IMR-90 (cell line): ENCODE measurements around the gene CACNG7. TPM values are rescaled to one million over a fixed set of nuclear protein-coding genes. Genes with fewer than 3 reads are reported as not detected.

ENCODE experiments used
- ATAC-seq: fragments of 200-7000 bp; cut with Tn5 transposase; 2 replicates; pipeline ENCODE4 v1.9.1; 2020; ENCODE audit warnings: low read depth, mild to moderate bottlenecking, moderate library complexity
- BruUV-seq: library from RNA; stranded (reverse); fragments of 400-500 nt; replicated peaks from 2 replicates; lab custom pipeline; 2021; lab: Mats Ljungman, UMichigan
- CTCF ChIA-PET: fragments of 300-600 bp; formaldehyde crosslinking; extraction: SDS; loops from one replicate; lab custom pipeline; 2021; ENCODE audit warnings: antibody characterized with exemption; lab: Yijun Ruan, JAX
- POLR2A ChIA-PET: fragments of 300-600 bp; sonication (Branson Sonifier 250); formaldehyde crosslinking; loops from one replicate; lab custom pipeline; 2022; ENCODE audit warnings: antibody characterized with exemption; ENCODE audit not compliant: unreplicated experiment; lab: Charles Lee
- DNase-seq: peaks from one replicate; pipeline ENCODE4 v3.0.0; 2013
- H2AFZ ChIP-seq: replicated peaks from 2 replicates; pipeline ENCODE3; 2013; ENCODE audit warnings: low read length, mild to moderate bottlenecking; ENCODE audit not compliant: poor library complexity
- H2AK5ac ChIP-seq: 2 replicates; pipeline ENCODE4 v1.6.1; 2013; ENCODE audit warnings: low read depth, low read length, inconsistent platforms
- H2AK9ac ChIP-seq: replicated peaks from 2 replicates; pipeline ENCODE3; 2013; ENCODE audit warnings: mild to moderate bottlenecking, low read depth, low read length, moderate library complexity; ENCODE audit not compliant: poor library complexity
- H2BK120ac ChIP-seq: 2 replicates; pipeline ENCODE4 v1.6.1; 2013; ENCODE audit warnings: low read depth, low read length, inconsistent platforms
- H2BK15ac ChIP-seq: 3 replicates; pipeline ENCODE4 v1.6.1; 2013; ENCODE audit warnings: low read depth, low read length, inconsistent platforms
- H2BK20ac ChIP-seq: 2 replicates; pipeline ENCODE4 v1.6.1; 2013; ENCODE audit warnings: low read depth, mild to moderate bottlenecking, inconsistent platforms, low read length, moderate library complexity
- H2BK5ac ChIP-seq: 2 replicates; pipeline ENCODE4 v1.6.1; 2013; ENCODE audit warnings: mild to moderate bottlenecking, low read depth, low read length, inconsistent platforms; ENCODE audit not compliant: poor library complexity, severe bottlenecking
- H3K14ac ChIP-seq: replicated peaks from 2 replicates; pipeline ENCODE4 v1.6.1; 2013; ENCODE audit warnings: low read depth, low read length, inconsistent platforms
- H3K18ac ChIP-seq: 2 replicates; pipeline ENCODE4 v1.6.1; 2013; ENCODE audit warnings: low read depth, low read length, control low read depth
- H3K23ac ChIP-seq: 2 replicates; pipeline ENCODE4 v1.6.1; 2013; ENCODE audit warnings: low read depth, low read length, inconsistent platforms
- H3K27ac ChIP-seq: 2 replicates; pipeline ENCODE4 v1.5.1; 2013; ENCODE audit warnings: mild to moderate bottlenecking, control low read depth, low read length; ENCODE audit not compliant: insufficient read depth
- H3K27me3 ChIP-seq: 2 replicates; pipeline ENCODE4 v1.6.1; 2013; ENCODE audit warnings: low read length; ENCODE audit not compliant: control insufficient read depth, insufficient read depth
- H3K36me3 ChIP-seq: 2 replicates; pipeline ENCODE4 v1.6.1; 2013; ENCODE audit warnings: low read length, mixed read lengths; ENCODE audit not compliant: control insufficient read depth, insufficient read depth
- H3K4ac ChIP-seq: 2 replicates; pipeline ENCODE4 v1.6.1; 2013; ENCODE audit warnings: low read depth, low read length, inconsistent platforms
- H3K4me1 ChIP-seq: 2 replicates; pipeline ENCODE4 v1.6.1; 2013; ENCODE audit warnings: low read length, mixed read lengths; ENCODE audit not compliant: control insufficient read depth, insufficient read depth
- H3K4me2 ChIP-seq: 2 replicates; pipeline ENCODE4 v1.6.1; 2013; ENCODE audit warnings: low read depth, mild to moderate bottlenecking, control low read depth, low read length, moderate library complexity
- H3K4me3 ChIP-seq: 2 replicates; pipeline ENCODE4 v1.5.1; 2013; ENCODE audit warnings: low read depth, mild to moderate bottlenecking, control low read depth, low read length, moderate library complexity; ENCODE audit not compliant: insufficient read depth
- H3K56ac ChIP-seq: 2 replicates; pipeline ENCODE4 v1.6.1; 2013; ENCODE audit warnings: low read length, inconsistent platforms; ENCODE audit not compliant: insufficient read depth; ENCODE audit errors: extremely low read depth
- H3K79me1 ChIP-seq, 2 experiments: 2 replicates each; pipeline ENCODE4 v1.6.1; 2013; ENCODE audit warnings: low read length in 2 of 2, inconsistent platforms in 1 of 2, low read depth in 1 of 2
- H3K9ac ChIP-seq: 2 replicates; pipeline ENCODE4 v1.6.1; 2013; ENCODE audit warnings: low read depth, low read length, control low read depth
- H3K9me1 ChIP-seq: 2 replicates; pipeline ENCODE4 v1.6.1; 2013; ENCODE audit warnings: low read length, inconsistent platforms; ENCODE audit not compliant: insufficient read depth
- H3K9me3 ChIP-seq: 2 replicates; pipeline ENCODE4 v1.6.1; 2013; ENCODE audit warnings: low read length; ENCODE audit not compliant: control insufficient read depth, insufficient read depth
- H4K20me1 ChIP-seq: 2 replicates; pipeline ENCODE4 v1.6.1; 2013; ENCODE audit warnings: low read length, inconsistent platforms; ENCODE audit not compliant: insufficient read depth
- H4K5ac ChIP-seq: 2 replicates; pipeline ENCODE4 v1.6.1; 2013; ENCODE audit warnings: mild to moderate bottlenecking, low read depth, low read length, control low read depth
- H4K8ac ChIP-seq, 2 experiments: 2 replicates each; pipeline ENCODE4 v1.6.1; 2013; ENCODE audit warnings: low read depth in 2 of 2, low read length in 2 of 2, control low read depth in 1 of 2, inconsistent platforms in 1 of 2
- H4K91ac ChIP-seq: 2 replicates; pipeline ENCODE4 v1.6.1; 2013; ENCODE audit warnings: low read depth, low read length, inconsistent platforms; ENCODE audit not compliant: insufficient read depth
- BHLHE40 ChIP-seq: fragments of 150-350 bp; IDR thresholded peaks from 2 replicates; pipeline ENCODE4 v1.6.1; 2016; ENCODE audit warnings: mild to moderate bottlenecking, low read depth, low read length
- CHD1 ChIP-seq: IDR thresholded peaks from 2 replicates; pipeline ENCODE4 v1.6.1; 2012; ENCODE audit warnings: low read depth, low read length, improper control_type of control experiment
- MAFK ChIP-seq: IDR thresholded peaks from 2 replicates; pipeline ENCODE4 v1.6.1; 2012; ENCODE audit warnings: low read depth, low read length, improper control_type of control experiment
- MAZ ChIP-seq: IDR thresholded peaks from 2 replicates; pipeline ENCODE4 v1.6.1; 2012; ENCODE audit warnings: low read depth, mild to moderate bottlenecking, low read length, improper control_type of control experiment, moderate library complexity, borderline replicate concordance
- MXI1 ChIP-seq: IDR thresholded peaks from 2 replicates; pipeline ENCODE4 v1.6.1; 2012; ENCODE audit warnings: low read depth, mild to moderate bottlenecking, low read length, moderate library complexity, borderline replicate concordance
- NFE2L2 ChIP-seq: fragments of 150-350 bp; IDR thresholded peaks from 2 replicates; pipeline ENCODE4 v1.6.1; 2016; ENCODE audit warnings: low read depth, mild to moderate bottlenecking, low read length
- POLR2A ChIP-seq: IDR thresholded peaks from 2 replicates; pipeline ENCODE4 v1.6.1; 2012; ENCODE audit warnings: mild to moderate bottlenecking, low read depth, low read length
- RAD21 ChIP-seq: IDR thresholded peaks from 2 replicates; pipeline ENCODE4 v1.6.1; 2012; ENCODE audit warnings: low read length, improper control_type of control experiment
- RCOR1 ChIP-seq: IDR thresholded peaks from 2 replicates; pipeline ENCODE4 v1.6.1; 2012; ENCODE audit warnings: mild to moderate bottlenecking, low read length, improper control_type of control experiment; ENCODE audit not compliant: insufficient replicate concordance
- WGBS, 2 experiments: methylation state at CpG; one replicate each; pipeline versions ENCODE4 v1.1.5 to v1.1.7; 2013; ENCODE audit warnings: missing lambda C conversion rate in 2 of 2; ENCODE audit not compliant: insufficient read length in 1 of 2; ENCODE audit errors: extremely low coverage in 2 of 2; 5-methylcytosine and 5-hydroxymethylcytosine counted together
- dilution Hi-C: fragments of 300-500 bp; cut with HindIII; formaldehyde crosslinking; loops from one replicate; pipeline ENCODE4 v1.14.3; 2018; ENCODE audit warnings: low sequenced_read_pairs; ENCODE audit not compliant: unreplicated experiment
- in situ Hi-C: fragments of 300-500 bp; cut with MboI; formaldehyde crosslinking; loops from 3 replicates; pipeline ENCODE4 v1.14.3; 2019; ENCODE audit warnings: low sequenced_read_pairs, inconsistent platforms, mixed read lengths
- intact Hi-C: fragments of 100-400 bp; cut with micrococcal nuclease; formaldehyde crosslinking; loops from 2 replicates; pipeline ENCODE4 v1.10.0; 2022
- polyA plus RNA-seq, 3 experiments: library from polyadenylated mRNA; depleted of rRNA; stranded (reverse); fragments of >200 nt; gene quantifications; 2 replicates each; pipeline ENCODE4 v1.2.3, GENCODE V29; 2012; ENCODE audit warnings: low replicate concordance in 1 of 3
- total RNA-seq: library from RNA; depleted of rRNA; stranded (reverse); fragments of >200 nt; gene quantifications from 2 replicates; pipeline ENCODE4 v1.2.3, GENCODE V29; 2012
- TF ChIP-seq, protein P1 (sequence below): conservative IDR thresholded peaks from 2 replicates; pipeline ENCODE4 v1.5.1; 2012; ENCODE audit warnings: mild to moderate bottlenecking, low read depth, low read length, improper control_type of control experiment
- TF ChIP-seq, protein P2 (sequence below): fragments of 150-350 bp; IDR thresholded peaks from 2 replicates; pipeline ENCODE4 v1.6.1; 2017; ENCODE audit warnings: mild to moderate bottlenecking, antibody characterized with exemption, low read length, low read depth
- TF ChIP-seq, protein P3 (sequence below): fragments of 150-350 bp; IDR thresholded peaks from 2 replicates; pipeline ENCODE4 v1.6.1; 2016; ENCODE audit warnings: low read depth, mild to moderate bottlenecking, low read length, moderate library complexity, borderline replicate concordance

The CACNG7 gene
- total and polyA plus RNA-seq, 2 of the 4 experiments (the other 2 are of a cell fraction), result 0.36 to 6.7 TPM

DNA sequence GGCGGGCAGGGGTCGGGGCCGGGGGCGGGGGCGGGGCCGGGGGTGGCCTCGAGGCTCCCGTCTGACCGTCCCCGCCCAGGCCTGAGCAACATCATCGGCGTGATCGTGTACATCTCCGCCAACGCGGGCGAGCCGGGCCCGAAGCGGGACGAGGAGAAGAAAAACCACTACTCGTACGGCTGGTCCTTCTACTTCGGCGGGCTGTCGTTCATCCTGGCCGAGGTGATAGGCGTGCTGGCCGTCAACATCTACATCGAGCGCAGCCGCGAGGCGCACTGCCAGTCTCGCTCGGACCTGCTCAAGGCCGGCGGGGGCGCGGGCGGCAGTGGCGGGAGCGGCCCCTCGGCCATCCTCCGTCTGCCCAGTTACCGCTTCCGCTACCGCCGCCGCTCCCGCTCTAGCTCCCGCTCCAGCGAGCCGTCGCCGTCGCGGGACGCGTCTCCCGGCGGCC, 72.9 kb downstream of the CACNG7 start:
- 5% methylated on average over 56 of the region's 62 CpGs; no CpG with 5 or more reads in 1 of the 2 experiments for WGBS, 2 experiments
- no peak for ATAC-seq
- no peak for DNase-seq
- peak overlapping the region in 1 of 2 experiments; percentile 45; a peak in 2 of 4 replicates for H4K8ac ChIP-seq
- no peaks in the 10 kb centered on the region for H3K79me1 ChIP-seq
- BruUV-seq, result no TSS peak
- TF ChIP-seq, protein P1, sequence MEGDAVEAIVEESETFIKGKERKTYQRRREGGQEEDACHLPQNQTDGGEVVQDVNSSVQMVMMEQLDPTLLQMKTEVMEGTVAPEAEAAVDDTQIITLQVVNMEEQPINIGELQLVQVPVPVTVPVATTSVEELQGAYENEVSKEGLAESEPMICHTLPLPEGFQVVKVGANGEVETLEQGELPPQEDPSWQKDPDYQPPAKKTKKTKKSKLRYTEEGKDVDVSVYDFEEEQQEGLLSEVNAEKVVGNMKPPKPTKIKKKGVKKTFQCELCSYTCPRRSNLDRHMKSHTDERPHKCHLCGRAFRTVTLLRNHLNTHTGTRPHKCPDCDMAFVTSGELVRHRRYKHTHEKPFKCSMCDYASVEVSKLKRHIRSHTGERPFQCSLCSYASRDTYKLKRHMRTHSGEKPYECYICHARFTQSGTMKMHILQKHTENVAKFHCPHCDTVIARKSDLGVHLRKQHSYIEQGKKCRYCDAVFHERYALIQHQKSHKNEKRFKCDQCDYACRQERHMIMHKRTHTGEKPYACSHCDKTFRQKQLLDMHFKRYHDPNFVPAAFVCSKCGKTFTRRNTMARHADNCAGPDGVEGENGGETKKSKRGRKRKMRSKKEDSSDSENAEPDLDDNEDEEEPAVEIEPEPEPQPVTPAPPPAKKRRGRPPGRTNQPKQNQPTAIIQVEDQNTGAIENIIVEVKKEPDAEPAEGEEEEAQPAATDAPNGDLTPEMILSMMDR, result no peak
- TF ChIP-seq MAFK, result no peak
- no peak for TF ChIP-seq CHD1
- no peak for TF ChIP-seq POLR2A
- no peak for TF ChIP-seq MAZ
- no peak for TF ChIP-seq RAD21
- TF ChIP-seq MXI1, result no peak
- TF ChIP-seq RCOR1, result no peak
- no peak for TF ChIP-seq BHLHE40
- no peak for TF ChIP-seq NFE2L2
- TF ChIP-seq, protein P2, sequence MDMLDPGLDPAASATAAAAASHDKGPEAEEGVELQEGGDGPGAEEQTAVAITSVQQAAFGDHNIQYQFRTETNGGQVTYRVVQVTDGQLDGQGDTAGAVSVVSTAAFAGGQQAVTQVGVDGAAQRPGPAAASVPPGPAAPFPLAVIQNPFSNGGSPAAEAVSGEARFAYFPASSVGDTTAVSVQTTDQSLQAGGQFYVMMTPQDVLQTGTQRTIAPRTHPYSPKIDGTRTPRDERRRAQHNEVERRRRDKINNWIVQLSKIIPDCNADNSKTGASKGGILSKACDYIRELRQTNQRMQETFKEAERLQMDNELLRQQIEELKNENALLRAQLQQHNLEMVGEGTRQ, result no peak
- TF ChIP-seq, protein P3, sequence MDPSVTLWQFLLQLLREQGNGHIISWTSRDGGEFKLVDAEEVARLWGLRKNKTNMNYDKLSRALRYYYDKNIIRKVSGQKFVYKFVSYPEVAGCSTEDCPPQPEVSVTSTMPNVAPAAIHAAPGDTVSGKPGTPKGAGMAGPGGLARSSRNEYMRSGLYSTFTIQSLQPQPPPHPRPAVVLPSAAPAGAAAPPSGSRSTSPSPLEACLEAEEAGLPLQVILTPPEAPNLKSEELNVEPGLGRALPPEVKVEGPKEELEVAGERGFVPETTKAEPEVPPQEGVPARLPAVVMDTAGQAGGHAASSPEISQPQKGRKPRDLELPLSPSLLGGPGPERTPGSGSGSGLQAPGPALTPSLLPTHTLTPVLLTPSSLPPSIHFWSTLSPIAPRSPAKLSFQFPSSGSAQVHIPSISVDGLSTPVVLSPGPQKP, result no peak
- H2AFZ ChIP-seq, result peak overlapping the region; percentile 87
- no peak overlapping the region for H2BK20ac ChIP-seq
- H3K18ac ChIP-seq, result no peak overlapping the region
- H4K5ac ChIP-seq, result no peak overlapping the region
- no peak overlapping the region; the same call in 1 of the 2 replicates for H3K27ac ChIP-seq
- no peak overlapping the region for H2BK5ac ChIP-seq
- peaks cover 12% of the 10 kb centered on the region; the same call in 1 of the 2 replicates for H3K27me3 ChIP-seq
- CTCF ChIA-PET, result no interaction called here
- H4K20me1 ChIP-seq, result no peaks in the 10 kb centered on the region
- H4K91ac ChIP-seq, result peak overlapping the region; percentile 43; the same call in 1 of the 2 replicates
- H2BK15ac ChIP-seq, result no peak overlapping the region
- peak overlapping the region; percentile 7 for H3K4me3 ChIP-seq
- intact Hi-C loops, result no loop called here
- H3K9ac ChIP-seq, result no peak overlapping the region
- H3K4me1 ChIP-seq, result no peaks in the 10 kb centered on the region
- peak overlapping the region; percentile 55 for H3K4me2 ChIP-seq
- no peak overlapping the region for H2AK5ac ChIP-seq
- H2AK9ac ChIP-seq, result no peak overlapping the region
- no peak overlapping the region for H3K23ac ChIP-seq
- no peaks in the 10 kb centered on the region for H3K9me3 ChIP-seq
- in situ Hi-C loops, result no loop called here
- dilution Hi-C loops, result no loop called here
- H2BK120ac ChIP-seq, result no peak overlapping the region
- no peak overlapping the region; the same call in 1 of the 2 replicates for H3K4ac ChIP-seq
- POLR2A ChIA-PET, result no interaction called here
- no peak overlapping the region for H3K56ac ChIP-seq
- no peak overlapping the region for H3K14ac ChIP-seq
- H3K36me3 ChIP-seq, result no peaks in the 10 kb centered on the region
- no peaks in the 10 kb centered on the region for H3K9me1 ChIP-seq
